IgD-negative memory B cell (primary cell): Measurements from ENCODE around the gene BSN. TPM values are rescaled to one million over a fixed set of nuclear protein-coding genes. Genes with fewer than 3 reads are reported as not detected.
A peak's percentile ranks its signal among the peaks of the same experiment; 100 is the strongest.

Source experiments
- H3K27ac Mint-ChIP-seq, 3 donors: one replicate each; pipeline ENCODE4 v1.8.0; 2020 to 2022; ENCODE audit warnings: mild to moderate bottlenecking in 3 of 3, mixed read lengths in 3 of 3, moderate library complexity in 1 of 3
- H3K27me3 Mint-ChIP-seq: one replicate; pipeline ENCODE4 v1.8.0; 2021; ENCODE audit warnings: mixed read lengths
- H3K36me3 Mint-ChIP-seq: one replicate; pipeline ENCODE4 v1.8.0; 2020; ENCODE audit warnings: mild to moderate bottlenecking, mixed read lengths
- H3K4me1 Mint-ChIP-seq, 3 donors: one replicate each; pipeline ENCODE4 v1.8.0; 2020 to 2022; ENCODE audit warnings: mixed read lengths in 3 of 3, mild to moderate bottlenecking in 1 of 3
- H3K4me3 Mint-ChIP-seq, 4 donors: one replicate each; pipeline ENCODE4 v1.8.0; 2020 to 2022; ENCODE audit warnings: mild to moderate bottlenecking in 4 of 4, mixed read lengths in 4 of 4, moderate library complexity in 3 of 4
- H3K9me3 Mint-ChIP-seq, 3 donors: one replicate each; pipeline ENCODE4 v1.8.0; 2020 to 2021; ENCODE audit warnings: mixed read lengths in 3 of 3, mild to moderate bottlenecking in 1 of 3
- polyA plus RNA-seq: library from polyadenylated mRNA; unstranded; fragments of 300-500 nt; fragmentation: Illumina TruSeq; gene quantifications from one replicate; pipeline ENCODE4 v1.2.3, GENCODE V29; 2021

The BSN gene
- polyA plus RNA-seq, 1 donor from 2014 or later = 0.05 TPM

DNA sequence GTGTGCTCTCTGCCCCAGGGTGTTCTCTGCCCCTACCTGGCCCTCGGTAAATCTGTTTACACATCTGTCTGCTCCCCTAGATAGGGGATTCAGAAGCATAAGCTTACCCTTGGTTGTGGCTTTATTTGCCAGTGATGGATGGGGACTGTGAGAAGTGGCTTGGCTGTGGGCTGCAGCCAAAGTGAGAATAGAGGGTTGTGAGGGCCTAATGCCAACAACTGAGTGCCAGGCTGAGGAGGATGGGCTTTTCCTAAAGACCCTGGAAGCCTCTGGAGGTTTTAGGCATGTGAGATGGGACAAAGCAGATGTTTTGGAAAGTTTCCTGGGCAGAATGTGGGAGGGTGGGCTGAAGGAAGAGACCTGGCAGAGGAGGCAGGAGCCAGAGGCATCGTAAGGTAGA lies 104.4 kb downstream of the BSN start:
- H3K4me3 Mint-ChIP-seq = no peak overlapping the region
- no peaks in the 10 kb centered on the region for H3K9me3 Mint-ChIP-seq
- peaks cover 1% of the 10 kb centered on the region for H3K36me3 Mint-ChIP-seq
- H3K4me1 Mint-ChIP-seq = peaks cover 3 to 11% (median 7%) of the 10 kb centered on the region in 3 donors
- no peak overlapping the region for H3K27ac Mint-ChIP-seq
- H3K27me3 Mint-ChIP-seq = no peaks in the 10 kb centered on the region

DNA sequence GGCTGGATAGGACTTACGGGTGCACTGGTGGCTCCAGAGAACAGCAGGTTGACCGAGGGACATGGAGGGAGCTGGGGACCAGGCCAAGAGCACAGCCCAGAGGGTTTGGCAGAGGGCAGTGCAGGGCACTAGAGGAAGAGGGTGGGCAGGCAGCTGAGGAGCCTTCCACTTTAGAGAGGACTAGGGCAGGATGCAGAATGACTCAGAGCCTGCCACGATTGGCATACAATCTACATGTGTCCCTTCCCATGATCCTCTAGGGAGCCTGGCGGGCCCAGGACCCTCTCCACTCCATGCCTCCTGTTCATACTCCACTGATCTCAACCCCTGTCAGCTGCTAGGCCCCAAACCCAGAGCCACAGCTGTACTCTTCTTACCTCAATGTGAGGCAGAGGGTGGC lies 105.5 kb downstream of the BSN start:
- H3K27ac Mint-ChIP-seq = no peak overlapping the region
- peaks cover 2 to 8% (median 4%) of the 10 kb centered on the region in 3 donors for H3K4me1 Mint-ChIP-seq
- H3K4me3 Mint-ChIP-seq = peak overlapping the region in 1 of 4 donors; percentile 83
- peaks cover 3% of the 10 kb centered on the region for H3K36me3 Mint-ChIP-seq
- H3K9me3 Mint-ChIP-seq = no peaks in the 10 kb centered on the region
- no peaks in the 10 kb centered on the region for H3K27me3 Mint-ChIP-seq

DNA sequence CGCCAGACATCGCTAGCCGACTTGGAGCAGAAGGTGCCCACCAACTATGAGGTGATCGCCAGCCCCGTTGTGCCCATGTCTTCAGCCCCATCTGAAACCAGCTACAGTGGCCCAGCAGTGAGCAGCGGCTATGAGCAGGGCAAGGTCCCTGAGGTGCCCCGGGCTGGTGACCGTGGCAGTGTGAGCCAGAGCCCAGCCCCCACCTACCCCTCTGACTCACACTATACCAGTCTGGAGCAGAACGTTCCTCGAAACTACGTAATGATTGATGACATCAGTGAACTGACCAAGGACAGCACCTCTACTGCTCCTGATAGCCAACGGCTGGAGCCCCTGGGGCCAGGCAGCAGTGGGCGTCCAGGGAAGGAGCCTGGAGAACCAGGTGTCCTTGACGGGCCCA lies 107.0 kb downstream of the BSN start:
- H3K27ac Mint-ChIP-seq = no peak overlapping the region
- H3K36me3 Mint-ChIP-seq = peaks cover 3% of the 10 kb centered on the region
- no peak overlapping the region for H3K4me3 Mint-ChIP-seq
- H3K9me3 Mint-ChIP-seq = no peaks in the 10 kb centered on the region
- peaks cover 2 to 6% (median 2%) of the 10 kb centered on the region in 3 donors for H3K4me1 Mint-ChIP-seq
- no peaks in the 10 kb centered on the region for H3K27me3 Mint-ChIP-seq

DNA sequence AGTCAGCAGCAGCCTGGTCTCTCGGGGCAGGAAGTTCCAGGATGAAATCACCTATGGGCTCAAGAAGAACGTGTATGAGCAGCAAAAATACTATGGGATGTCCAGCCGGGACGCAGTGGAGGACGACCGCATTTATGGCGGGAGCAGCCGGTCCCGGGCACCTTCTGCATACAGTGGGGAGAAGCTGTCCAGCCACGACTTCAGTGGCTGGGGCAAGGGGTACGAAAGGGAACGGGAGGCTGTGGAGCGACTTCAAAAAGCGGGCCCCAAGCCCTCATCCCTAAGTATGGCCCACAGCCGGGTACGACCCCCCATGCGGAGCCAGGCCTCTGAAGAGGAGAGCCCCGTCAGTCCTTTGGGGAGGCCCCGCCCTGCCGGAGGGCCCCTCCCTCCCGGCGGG lies 107.7 kb downstream of the BSN start:
- Mint-ChIP-seq H3K27me3 (no peaks in the 10 kb centered on the region), H3K4me1 (peaks cover 0 to 6% (median 2%) of the 10 kb centered on the region in 3 donors), H3K27ac (peak overlapping the region in 1 of 3 donors; percentile 47), H3K9me3 (no peaks in the 10 kb centered on the region), H3K4me3 (no peak overlapping the region), H3K36me3 (peaks cover 3% of the 10 kb centered on the region)

DNA sequence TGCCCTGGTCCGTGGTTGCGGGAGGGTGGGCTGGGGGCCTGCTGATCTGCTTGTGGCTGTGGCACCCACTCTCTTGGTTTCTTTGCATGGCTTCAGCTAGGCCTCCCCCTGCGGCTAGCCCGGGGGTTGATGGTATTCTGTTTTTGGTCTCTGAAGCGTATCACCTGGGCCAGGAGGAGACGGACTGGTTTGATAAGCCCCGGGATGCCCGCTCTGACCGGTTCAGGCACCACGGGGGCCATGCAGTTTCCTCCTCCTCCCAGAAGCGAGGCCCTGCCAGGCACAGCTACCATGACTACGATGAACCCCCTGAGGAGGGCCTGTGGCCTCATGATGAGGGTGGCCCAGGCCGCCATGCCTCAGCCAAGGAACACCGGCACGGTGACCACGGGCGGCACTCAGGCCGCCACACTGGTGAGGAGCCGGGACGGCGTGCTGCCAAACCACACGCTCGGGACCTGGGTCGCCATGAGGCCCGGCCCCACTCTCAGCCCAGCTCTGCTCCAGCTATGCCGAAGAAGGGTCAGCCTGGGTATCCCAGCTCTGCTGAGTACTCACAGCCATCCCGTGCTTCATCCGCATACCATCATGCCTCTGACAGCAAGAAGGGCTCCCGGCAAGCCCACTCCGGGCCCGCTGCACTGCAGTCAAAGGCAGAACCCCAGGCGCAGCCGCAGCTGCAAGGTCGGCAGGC lies 108.6 kb downstream of the BSN start:
- no peak overlapping the region for H3K27ac Mint-ChIP-seq
- no peaks in the 10 kb centered on the region for H3K27me3 Mint-ChIP-seq
- H3K36me3 Mint-ChIP-seq = peaks cover 3% of the 10 kb centered on the region
- H3K9me3 Mint-ChIP-seq = no peaks in the 10 kb centered on the region
- peaks cover 0 to 6% (median 2%) of the 10 kb centered on the region in 3 donors for H3K4me1 Mint-ChIP-seq
- no peak overlapping the region for H3K4me3 Mint-ChIP-seq

DNA sequence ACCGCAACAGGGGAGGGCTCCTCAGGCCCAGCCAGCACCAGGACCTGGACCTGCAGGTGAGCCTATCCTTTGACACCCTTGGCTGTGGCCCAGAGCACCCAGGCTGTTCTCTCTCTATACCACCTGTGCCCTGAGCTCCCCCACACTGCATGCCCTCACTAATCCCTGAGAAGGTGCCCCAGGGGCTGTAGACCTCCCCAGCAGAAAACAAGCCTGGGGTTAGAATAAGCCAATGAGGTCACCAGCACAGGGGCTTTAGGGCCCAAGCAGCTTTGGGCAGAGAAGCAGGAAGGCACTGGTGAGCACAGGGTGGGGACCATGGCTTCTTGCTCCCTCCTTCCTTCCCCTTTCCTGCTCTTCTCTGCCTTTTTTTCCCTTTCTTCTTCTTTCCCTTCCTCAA lies 109.6 kb downstream of the BSN start:
- Mint-ChIP-seq H3K9me3 (no peaks in the 10 kb centered on the region), H3K27ac (no peak overlapping the region), H3K36me3 (peaks cover 2% of the 10 kb centered on the region), H3K4me1 (peaks cover 0 to under 1% (median 0%) of the 10 kb centered on the region in 3 donors), H3K27me3 (no peaks in the 10 kb centered on the region), H3K4me3 (no peak overlapping the region)

DNA sequence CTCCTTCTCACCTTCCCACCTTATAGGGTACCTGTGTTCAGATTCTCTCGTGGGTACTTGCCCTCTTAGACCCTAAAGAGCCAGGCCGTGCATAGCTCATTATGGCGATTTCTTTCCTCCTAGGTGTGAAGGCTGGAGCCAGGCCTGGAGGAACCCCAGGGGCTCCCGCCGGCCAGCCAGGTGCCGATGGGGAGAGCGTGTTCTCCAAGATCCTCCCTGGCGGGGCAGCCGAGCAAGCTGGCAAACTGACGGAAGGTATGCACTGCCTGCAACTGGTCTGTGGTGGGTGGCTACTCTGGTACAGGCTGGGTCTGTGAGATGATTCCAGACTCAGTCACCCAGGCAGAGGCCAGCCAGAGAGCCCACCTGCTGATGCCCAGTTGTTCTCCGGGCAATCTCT lies 110.0 kb downstream of the BSN start:
- H3K27me3 Mint-ChIP-seq = no peaks in the 10 kb centered on the region
- peaks cover 2% of the 10 kb centered on the region for H3K36me3 Mint-ChIP-seq
- no peaks in the 10 kb centered on the region for H3K9me3 Mint-ChIP-seq
- H3K4me3 Mint-ChIP-seq = no peak overlapping the region
- no peaks in the 10 kb centered on the region for H3K4me1 Mint-ChIP-seq
- H3K27ac Mint-ChIP-seq = no peak overlapping the region

DNA sequence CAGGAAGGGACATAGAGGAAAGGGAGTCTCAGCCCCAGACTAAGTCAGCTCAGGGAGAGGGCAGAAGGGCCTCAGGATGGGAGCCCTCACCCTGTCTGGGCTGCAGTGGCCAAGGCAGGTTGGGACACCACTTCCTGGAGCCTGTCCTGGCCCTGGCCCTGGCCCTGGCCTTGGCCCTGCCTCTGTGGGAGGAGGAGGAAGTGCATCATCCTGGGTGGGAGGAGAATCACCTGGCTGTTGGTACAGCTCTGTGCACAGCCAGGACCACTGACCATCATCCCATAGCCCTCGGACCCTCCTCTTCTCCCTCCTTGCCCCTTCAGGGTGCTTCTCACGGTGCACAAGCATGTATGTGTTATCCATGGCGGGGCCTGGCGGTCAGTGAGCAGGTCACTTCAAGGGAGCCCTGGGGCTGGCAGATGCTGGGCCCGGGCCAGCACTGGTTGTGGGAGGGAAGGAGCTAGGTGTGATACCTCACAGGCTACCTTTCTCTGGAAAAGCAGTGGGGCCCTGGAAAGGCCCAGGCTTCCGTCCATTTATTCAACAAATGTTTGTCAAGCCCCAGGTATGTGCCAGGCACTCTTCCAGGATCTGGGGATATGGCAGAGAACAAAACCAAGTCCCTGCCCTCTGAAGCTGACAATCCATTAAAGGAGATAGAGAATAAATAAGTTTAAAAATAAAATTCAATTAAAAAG lies 111.7 kb downstream of the BSN start:
- no peaks in the 10 kb centered on the region for H3K4me1 Mint-ChIP-seq
- no peaks in the 10 kb centered on the region for H3K9me3 Mint-ChIP-seq
- H3K4me3 Mint-ChIP-seq = no peak overlapping the region
- no peak overlapping the region for H3K27ac Mint-ChIP-seq
- no peaks in the 10 kb centered on the region for H3K27me3 Mint-ChIP-seq
- peaks cover 2% of the 10 kb centered on the region for H3K36me3 Mint-ChIP-seq

DNA sequence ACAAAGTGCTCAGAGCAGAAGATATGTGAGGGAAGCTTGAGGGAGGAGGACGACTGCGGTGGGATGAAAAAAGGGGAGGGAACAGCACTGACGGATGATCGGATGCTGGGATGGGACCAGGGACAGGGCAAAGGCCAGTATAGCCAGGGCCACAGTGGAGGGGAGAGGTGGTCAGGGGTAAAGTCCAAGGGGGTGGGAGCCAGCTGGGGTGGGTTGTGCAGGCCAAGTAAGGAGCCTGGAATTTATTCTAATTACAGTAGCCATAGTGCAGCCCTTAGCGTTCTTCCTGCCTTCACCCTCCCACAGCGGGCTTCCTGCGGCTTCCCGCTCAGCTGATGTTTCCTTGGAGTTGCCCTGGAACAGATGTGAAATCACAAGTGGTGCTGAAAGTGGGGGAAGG lies 112.3 kb downstream of the BSN start:
- no peak overlapping the region for H3K27ac Mint-ChIP-seq
- H3K27me3 Mint-ChIP-seq = no peaks in the 10 kb centered on the region
- no peak overlapping the region for H3K4me3 Mint-ChIP-seq
- no peaks in the 10 kb centered on the region for H3K9me3 Mint-ChIP-seq
- H3K4me1 Mint-ChIP-seq = peaks cover 0 to under 1% (median 0%) of the 10 kb centered on the region in 3 donors
- H3K36me3 Mint-ChIP-seq = peaks cover 2% of the 10 kb centered on the region

DNA sequence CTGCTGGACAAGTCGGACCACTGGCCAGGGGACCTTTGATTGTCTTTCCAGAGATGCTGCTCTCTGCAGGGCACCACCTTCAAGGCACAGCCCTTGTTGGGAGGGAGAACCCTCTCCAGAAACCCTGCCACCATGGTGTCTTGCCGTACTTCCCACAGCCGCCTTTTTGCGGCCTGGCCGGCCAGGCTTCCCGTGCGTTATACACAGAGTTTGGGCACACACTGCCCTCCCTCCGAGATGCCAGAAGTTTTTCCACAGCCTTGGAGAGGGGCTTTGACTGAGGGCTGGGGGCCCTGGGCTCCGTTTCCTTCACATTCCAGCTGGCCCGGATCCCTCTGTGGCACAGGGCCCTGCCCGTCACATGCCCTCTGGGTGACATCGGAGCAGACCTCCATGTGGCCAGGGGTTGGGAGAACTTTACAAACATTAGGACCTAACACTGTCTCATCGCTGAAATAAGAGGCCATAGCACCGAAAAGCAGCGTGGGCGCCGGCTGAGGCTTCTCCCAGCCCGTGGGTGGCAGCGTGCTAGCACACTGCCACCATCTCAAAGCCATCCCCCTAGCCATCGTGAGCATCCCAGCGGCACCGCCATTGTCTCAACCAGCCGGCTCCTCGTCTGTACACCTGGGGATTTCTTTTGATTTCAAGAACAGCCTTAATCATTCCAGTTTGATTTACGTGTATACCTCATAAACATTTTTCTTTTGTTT lies 113.6 kb downstream of the BSN start:
- H3K27ac Mint-ChIP-seq = no peak overlapping the region
- H3K36me3 Mint-ChIP-seq = peaks cover 2% of the 10 kb centered on the region
- no peaks in the 10 kb centered on the region for H3K27me3 Mint-ChIP-seq
- H3K4me1 Mint-ChIP-seq = peaks cover 4 to 8% (median 5%) of the 10 kb centered on the region in 3 donors
- no peak overlapping the region for H3K4me3 Mint-ChIP-seq
- peaks cover 0 to 1% (median 0%) of the 10 kb centered on the region in 3 donors for H3K9me3 Mint-ChIP-seq

DNA sequence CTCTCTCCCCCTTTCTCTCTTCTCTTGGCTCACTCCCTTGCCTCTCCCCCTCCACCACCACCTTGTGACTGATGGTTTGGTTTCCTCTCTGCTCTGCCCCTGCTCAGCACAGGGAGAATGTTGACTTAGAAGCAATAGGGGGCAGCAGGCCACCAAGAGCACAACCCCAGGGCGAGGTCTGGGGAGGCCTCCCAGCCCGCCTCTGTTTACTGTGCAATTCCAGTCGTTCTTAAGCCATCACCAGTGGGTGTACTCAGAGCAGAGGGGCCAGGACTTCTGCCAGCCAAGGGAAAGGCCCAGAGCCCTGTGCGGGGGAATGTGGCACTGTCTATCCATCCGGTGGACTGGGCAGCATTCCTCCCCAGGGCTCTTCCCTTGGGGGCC lies 114.1 kb downstream of the BSN start:
- Mint-ChIP-seq H3K36me3 (peaks cover 2% of the 10 kb centered on the region), H3K27ac (no peak overlapping the region), H3K9me3 (peaks cover 0 to 1% (median 0%) of the 10 kb centered on the region in 3 donors), H3K4me3 (no peak overlapping the region), H3K27me3 (no peaks in the 10 kb centered on the region), H3K4me1 (peaks cover 4 to 8% (median 5%) of the 10 kb centered on the region in 3 donors)

DNA sequence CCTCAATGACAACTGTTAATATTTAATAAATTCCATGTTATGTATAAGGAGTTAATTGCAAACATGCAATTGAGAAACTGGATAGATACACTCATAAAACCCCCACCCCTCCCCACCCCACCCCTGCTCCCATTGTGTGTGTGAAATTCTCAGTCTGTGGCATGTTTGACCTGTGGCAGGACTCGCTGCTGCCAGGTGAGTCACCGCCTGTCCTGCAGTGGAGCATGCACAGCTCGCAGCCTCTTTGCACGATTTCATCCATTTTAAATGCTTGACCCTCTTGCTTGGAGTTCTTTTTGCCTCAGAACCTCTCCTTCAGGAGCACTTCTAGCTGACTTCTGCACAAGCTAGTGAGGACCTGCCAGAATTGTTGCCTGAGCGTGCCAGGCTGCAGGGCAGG lies 114.6 kb downstream of the BSN start:
- H3K4me3 Mint-ChIP-seq = no peak overlapping the region
- H3K9me3 Mint-ChIP-seq = peaks cover 0 to 1% (median 0%) of the 10 kb centered on the region in 3 donors
- peaks cover 2% of the 10 kb centered on the region for H3K36me3 Mint-ChIP-seq
- H3K27ac Mint-ChIP-seq = no peak overlapping the region
- H3K4me1 Mint-ChIP-seq = peaks cover 7 to 11% (median 9%) of the 10 kb centered on the region in 3 donors
- no peaks in the 10 kb centered on the region for H3K27me3 Mint-ChIP-seq

DNA sequence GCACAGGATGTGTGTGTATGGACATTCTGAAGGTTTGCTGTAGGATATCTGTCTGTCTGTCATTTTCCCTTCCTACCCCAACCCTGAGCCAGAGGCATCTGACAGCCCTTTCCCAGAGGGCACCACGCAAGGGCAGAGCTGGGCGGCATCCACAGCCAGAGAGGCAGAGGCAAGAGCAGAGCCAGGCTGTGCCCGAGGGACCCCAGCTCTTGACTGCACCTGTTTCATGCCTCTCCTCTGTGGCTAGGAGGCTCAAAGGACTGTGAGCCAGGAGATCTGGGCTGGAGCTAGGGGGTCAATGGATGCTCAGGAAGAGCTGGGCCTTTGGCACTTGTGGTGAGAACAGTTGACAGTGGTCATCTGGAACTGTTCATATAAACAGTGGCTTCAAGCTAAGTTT lies 115.1 kb downstream of the BSN start:
- no peaks in the 10 kb centered on the region for H3K27me3 Mint-ChIP-seq
- peaks cover 7 to 13% (median 10%) of the 10 kb centered on the region in 3 donors for H3K4me1 Mint-ChIP-seq
- no peaks in the 10 kb centered on the region for H3K36me3 Mint-ChIP-seq
- no peak overlapping the region for H3K4me3 Mint-ChIP-seq
- H3K9me3 Mint-ChIP-seq = peaks cover 0 to 1% (median 0%) of the 10 kb centered on the region in 3 donors
- no peak overlapping the region for H3K27ac Mint-ChIP-seq

DNA sequence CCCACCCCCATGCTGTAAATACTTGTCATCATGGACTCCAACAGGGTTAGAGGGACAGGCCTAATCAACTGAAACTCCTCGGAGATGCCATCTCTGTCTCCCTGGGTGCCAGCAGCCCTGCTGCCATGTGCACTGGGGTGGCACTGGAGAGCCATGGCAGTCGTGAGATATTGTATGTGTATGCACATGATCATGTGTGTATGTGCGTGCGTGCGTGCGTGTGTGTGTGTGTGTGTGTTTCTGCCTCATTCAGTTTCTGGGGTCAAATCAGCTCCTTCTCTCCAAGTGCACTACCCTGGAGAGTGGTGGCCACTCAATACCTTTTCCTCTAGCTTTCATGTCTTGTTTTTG lies 116.6 kb downstream of the BSN start:
- peaks cover 0 to 1% (median 0%) of the 10 kb centered on the region in 3 donors for H3K9me3 Mint-ChIP-seq
- H3K4me1 Mint-ChIP-seq = peaks cover 13 to 17% (median 15%) of the 10 kb centered on the region in 3 donors
- H3K36me3 Mint-ChIP-seq = peaks cover 3% of the 10 kb centered on the region
- H3K27me3 Mint-ChIP-seq = no peaks in the 10 kb centered on the region
- H3K27ac Mint-ChIP-seq = peak overlapping the region in 1 of 3 donors; percentile 90
- H3K4me3 Mint-ChIP-seq = no peak overlapping the region
